CD4-positive, alpha-beta T cell treated with Interleukin-21 for 1 hour (primary cell): ENCODE measurements around the gene MAG.

Experiments used
- DNase-seq: peaks from one replicate; pipeline ENCODE4 v3.0.0-alpha.2; 2020

Gene MAG

GRCh38 chr19:35300339-35300649, 8.3 kb downstream of the MAG start:
- DNase-seq = no peak

- no peak for DNase-seq
Measured at GRCh38 chr19:35301961-35302360, 10.0 kb downstream of the MAG start.

- DNase-seq = no peak
Measured at GRCh38 chr19:35302446-35302845, 10.5 kb downstream of the MAG start.

- DNase-seq = no peak
Measured at GRCh38 chr19:35303357-35303915, 11.5 kb downstream of the MAG start.

- no peak for DNase-seq
Measured at GRCh38 chr19:35304036-35304435, 12.1 kb downstream of the MAG start.

GRCh38 chr19:35305181-35305580, 13.2 kb downstream of the MAG start:
- DNase-seq = no peak

GRCh38 chr19:35306473-35307246, 14.7 kb downstream of the MAG start:
- no peak for DNase-seq

GRCh38 chr19:35307931-35308330, 16.0 kb downstream of the MAG start:
- DNase-seq = no peak

GRCh38 chr19:35308910-35309309, 16.9 kb downstream of the MAG start:
- DNase-seq = no peak

GRCh38 chr19:35309481-35310279, 17.7 kb downstream of the MAG start:
- DNase-seq = no peak

GRCh38 chr19:35310331-35310730, 18.4 kb downstream of the MAG start:
- DNase-seq = no peak

GRCh38 chr19:35310811-35311465, 19.0 kb downstream of the MAG start:
- no peak for DNase-seq

GRCh38 chr19:35311901-35312665, 20.1 kb downstream of the MAG start:
- no peak for DNase-seq

- DNase-seq = no peak
Measured at GRCh38 chr19:35313587-35313986, 21.6 kb downstream of the MAG start.

GRCh38 chr19:35314031-35314430, 22.1 kb downstream of the MAG start:
- no peak for DNase-seq

GRCh38 chr19:35314858-35315470, 23.0 kb downstream of the MAG start:
- no peak for DNase-seq

- no peak for DNase-seq
Measured at GRCh38 chr19:35315883-35316282, 23.9 kb downstream of the MAG start.

GRCh38 chr19:35316560-35316959, 24.6 kb downstream of the MAG start:
- DNase-seq = no peak

GRCh38 chr19:35317464-35318043, 25.6 kb downstream of the MAG start:
- no peak for DNase-seq

- DNase-seq = no peak
Measured at GRCh38 chr19:35318679-35319448, 26.9 kb downstream of the MAG start.

- no peak for DNase-seq
Measured at GRCh38 chr19:35320065-35320713, 28.2 kb downstream of the MAG start.
